ENCODE data around the gene CCNK.

Gene CCNK

GRCh38 chr14:99556134-99556791 is 75.1 kb downstream of the CCNK start:
- no peak for DNase-seq

GRCh38 chr14:99559286-99559990 is 78.2 kb downstream of the CCNK start:
- no peak for DNase-seq

- no peak for DNase-seq
These were observed 79.2 kb downstream of the CCNK start for GRCh38 chr14:99560403-99560802.

GRCh38 chr14:99560922-99561683 is 79.9 kb downstream of the CCNK start:
- no peak for DNase-seq

- no peak for DNase-seq
These were observed 80.7 kb downstream of the CCNK start for GRCh38 chr14:99561864-99562263.
